A673 (cell line): ENCODE results near the gene EED. TPM values are rescaled to one million over a fixed set of nuclear protein-coding genes. Genes with fewer than 3 reads are reported as not detected.

Experiments
- BruUV-seq: library from RNA; stranded (reverse); fragments of 400-500 nt; replicated peaks from 2 replicates; lab custom pipeline; 2021; lab: Mats Ljungman, UMichigan
- CTCF ChIA-PET: fragments of 300-600 bp; sonication (Branson Sonifier 250); formaldehyde crosslinking; loops from one replicate; lab custom pipeline; 2022; ENCODE audit warnings: antibody characterized with exemption; lab: Charles Lee
- POLR2A ChIA-PET: fragments of 300-600 bp; sonication (Branson Sonifier 250); formaldehyde crosslinking; loops from one replicate; lab custom pipeline; 2022; ENCODE audit warnings: antibody characterized with exemption; ENCODE audit not compliant: low non-redundant PET; lab: Charles Lee
- DNase-seq: peaks from one replicate; pipeline ENCODE4 v3.0.0-alpha.2; 2015; ENCODE audit warnings: low spot score
- H3K27ac ChIP-seq: fragments of 200-600 bp; sonication (generic); 2 replicates; pipeline ENCODE4 v1.5.1; 2016; ENCODE audit warnings: mixed run types, low read depth, mild to moderate bottlenecking, mixed read lengths, antibody characterized with exemption, low read length; ENCODE audit not compliant: poor library complexity, severe bottlenecking
- H3K27me3 ChIP-seq: fragments of 200-600 bp; sonication (generic); replicated peaks from 2 replicates; pipeline ENCODE4 v1.6.1; 2017; ENCODE audit warnings: mixed run types, low read depth, mild to moderate bottlenecking, mixed read lengths, antibody characterized with exemption, low read length; ENCODE audit not compliant: insufficient read depth, poor library complexity
- H3K36me3 ChIP-seq: fragments of 200-600 bp; sonication (generic); 2 replicates; pipeline ENCODE4 v1.6.1; 2016; ENCODE audit warnings: mixed run types, mild to moderate bottlenecking, mixed read lengths, antibody characterized with exemption, low read length; ENCODE audit not compliant: insufficient read depth, poor library complexity, severe bottlenecking
- H3K4me1 ChIP-seq: fragments of 200-600 bp; sonication (generic); 2 replicates; pipeline ENCODE4 v1.6.1; 2017; ENCODE audit warnings: mixed run types, mild to moderate bottlenecking, mixed read lengths, antibody characterized with exemption, low read length; ENCODE audit not compliant: insufficient read depth, poor library complexity, severe bottlenecking
- H3K4me3 ChIP-seq: fragments of 200-600 bp; sonication (generic); 2 replicates; pipeline ENCODE4 v1.5.1; 2016; ENCODE audit warnings: low read depth, mixed run types, mild to moderate bottlenecking, mixed read lengths, low read length; ENCODE audit not compliant: poor library complexity, severe bottlenecking
- H3K9me3 ChIP-seq: fragments of 200-600 bp; sonication (generic); 2 replicates; pipeline ENCODE4 v1.6.1; 2016; ENCODE audit warnings: mixed run types, low read depth, mild to moderate bottlenecking, mixed read lengths, antibody characterized with exemption, low read length; ENCODE audit not compliant: poor library complexity, severe bottlenecking
- CTCF ChIP-seq: fragments of 300-800, 200-600 bp; sonication (generic); conservative IDR thresholded peaks from 2 replicates; pipeline ENCODE4 v1.5.1; 2017; ENCODE audit warnings: low read depth, mild to moderate bottlenecking, antibody characterized with exemption, low read length, moderate library complexity, mixed read lengths
- EZH2 ChIP-seq: fragments of 200-600 bp; sonication (generic); IDR thresholded peaks from 2 replicates; pipeline ENCODE4 v1.6.1; 2017; ENCODE audit warnings: borderline replicate concordance, low read depth, mild to moderate bottlenecking, mixed read lengths, antibody characterized with exemption, low read length; ENCODE audit not compliant: poor library complexity, severe bottlenecking
- intact Hi-C: fragments of 100-400 bp; cut with micrococcal nuclease; formaldehyde crosslinking; loops from one replicate; pipeline ENCODE4 v1.10.0; 2022; ENCODE audit not compliant: unreplicated experiment
- total RNA-seq: library from RNA; stranded (reverse); gene quantifications from 2 replicates; pipeline ENCODE4 v1.2.3, GENCODE V29; 2021

The EED gene
- total RNA-seq, 1 experiment from 2014 or later, result 43.4 TPM

GRCh38 chr11:86196085-86196696, 48.4 kb upstream of the EED start:
- TF ChIP-seq CTCF, result no peak
- no peak for TF ChIP-seq EZH2

DNA sequence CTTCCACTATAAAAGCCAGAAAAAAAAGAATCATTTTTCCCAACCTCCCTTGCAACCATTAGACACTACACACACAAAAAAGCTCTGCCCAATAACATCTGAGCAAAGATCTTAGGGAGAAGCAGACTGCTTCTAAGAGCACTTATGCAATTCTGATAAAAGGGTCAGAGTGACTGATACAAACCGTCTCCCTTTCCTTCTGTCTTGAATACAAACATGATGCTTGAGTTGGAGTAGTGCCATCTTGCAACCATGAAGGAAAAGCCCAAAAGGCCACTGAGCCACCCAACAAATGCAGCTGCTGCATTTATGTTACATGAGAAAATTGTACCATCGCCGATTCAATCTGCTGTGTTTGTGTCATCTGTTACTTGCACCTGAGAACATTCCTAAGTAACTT, 47.6 kb upstream of the EED start:
- POLR2A ChIA-PET, result no interaction called here
- H3K36me3 ChIP-seq, result no peaks in the 10 kb centered on the region
- peaks cover 7% of the 10 kb centered on the region for H3K4me1 ChIP-seq
- intact Hi-C loops, result loop anchor here (2.0 kb wide), 1 partner anchor 256 kb away; no protein-coding TSS in a partner anchor
- no peak for DNase-seq
- TF ChIP-seq CTCF (no peak), EZH2 (no peak)
- CTCF ChIA-PET, result interaction anchor here (1.2 kb wide), 1 partner anchor 155 kb away, joined by 3 read pairs; no protein-coding TSS in a partner anchor
- H3K27ac ChIP-seq, result no peak overlapping the region
- no TSS peak for BruUV-seq
- H3K9me3 ChIP-seq, result no peaks in the 10 kb centered on the region
- no peaks in the 10 kb centered on the region for H3K27me3 ChIP-seq
- H3K4me3 ChIP-seq, result no peak overlapping the region

More at GRCh38 chr11:86196085-86196696, 48.4 kb upstream of the EED start:
- Histone ChIP-seq H3K4me1 (peaks cover 7% of the 10 kb centered on the region), H3K4me3 (no peak overlapping the region), H3K9me3 (no peaks in the 10 kb centered on the region), H3K36me3 (no peaks in the 10 kb centered on the region), H3K27me3 (no peaks in the 10 kb centered on the region), H3K27ac (no peak overlapping the region)
- intact Hi-C loops, result loop anchor here (2.0 kb wide), 1 partner anchor 255 kb away; no protein-coding TSS in a partner anchor
- DNase-seq, result no peak
- CTCF ChIA-PET, result interaction anchor here (0.6 to 1.2 kb wide), 2 partner anchors 24 to 155 kb away, joined by 3 to 17 read pairs; no protein-coding TSS in a partner anchor
- no TSS peak for BruUV-seq
- POLR2A ChIA-PET, result no interaction called here

DNA sequence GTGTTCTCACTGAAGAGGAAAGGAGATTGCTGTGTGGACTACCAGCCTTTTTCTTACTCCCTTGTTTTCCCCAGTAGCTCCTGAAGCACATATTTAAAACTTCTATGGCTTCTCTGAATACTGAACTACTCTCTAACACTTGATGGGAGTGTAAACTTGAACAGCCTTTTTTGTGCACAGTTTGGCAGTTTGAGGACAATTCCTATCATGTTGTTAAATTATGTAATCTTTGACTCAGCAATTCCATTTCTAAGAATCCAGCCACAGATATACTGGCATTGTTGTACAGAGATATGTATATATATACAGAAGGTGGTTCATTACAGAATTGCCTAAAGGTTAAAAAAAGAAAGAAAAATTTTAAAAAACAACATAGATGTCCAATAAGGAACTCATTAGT, 47.1 kb upstream of the EED start:
- Histone ChIP-seq H3K4me1 (peaks cover 7% of the 10 kb centered on the region), H3K9me3 (no peaks in the 10 kb centered on the region), H3K27ac (no peak overlapping the region), H3K4me3 (no peak overlapping the region), H3K27me3 (no peaks in the 10 kb centered on the region), H3K36me3 (no peaks in the 10 kb centered on the region)
- TF ChIP-seq EZH2 (no peak), CTCF (no peak)
- intact Hi-C loops, result loop anchor here (2.0 kb wide), 1 partner anchor 257 kb away; no protein-coding TSS in a partner anchor
- no peak for DNase-seq
- BruUV-seq, result no TSS peak
- ChIA-PET CTCF (interaction anchor here (1.2 kb wide), 1 partner anchor 156 kb away, joined by 3 read pairs; no protein-coding TSS in a partner anchor), POLR2A (no interaction called here)
